Stimulated activated CD8-positive, alpha-beta memory T cell treated with anti-CD3 and anti-CD28 coated beads, Interleukin-2, amount 100 ng/mL, for 48 hours (primary cell): ENCODE measurements around the gene EIF3A.
A peak's percentile ranks its signal among the peaks of the same experiment; 100 is the strongest.
"Not testable (repeated sequence)": the region's sequence is repeated elsewhere in the genome, so short reads cannot be mapped to it uniquely, and the experiment has no call there.

Experiments
- DNase-seq, 2 donors: peaks; one replicate each; pipeline ENCODE4 v3.0.0-alpha.2; 2020; ENCODE audit warnings: low read depth in 2 of 2

Gene EIF3A

GRCh38 chr10:119080521-119081259, at the start of gene EIF3A:
TSS of gene EIF3A (minus strand) at chr10:119080817. CDS start at chr10:119080676, 141 bp downstream.
- DNase-seq: peak; percentile 89

- DNase-seq: no peak
These were observed 49.1 kb upstream of the EIF3A start for GRCh38 chr10:119129721-119130120.

- no peak for DNase-seq
These were observed 45.3 kb upstream of the EIF3A start for GRCh38 chr10:119125942-119126341.

GRCh38 chr10:119120875-119121274, 40.3 kb upstream of the EIF3A start:
- DNase-seq: no peak

- no peak for DNase-seq
These were observed 39.8 kb upstream of the EIF3A start for GRCh38 chr10:119120413-119120867.

- no peak for DNase-seq
These were observed 38.8 kb upstream of the EIF3A start for GRCh38 chr10:119119400-119119799.

GRCh38 chr10:119118231-119118630, 37.6 kb upstream of the EIF3A start:
- DNase-seq: no peak

- DNase-seq: no peak
These were observed 35.8 kb upstream of the EIF3A start for GRCh38 chr10:119116326-119116951.

- no peak for DNase-seq
These were observed 35.3 kb upstream of the EIF3A start for GRCh38 chr10:119115926-119116325.

GRCh38 chr10:119113751-119114732, 33.4 kb upstream of the EIF3A start:
- DNase-seq: no peak

- no peak for DNase-seq
These were observed 31.4 kb upstream of the EIF3A start for GRCh38 chr10:119112056-119112455.

GRCh38 chr10:119107771-119108170, 27.2 kb upstream of the EIF3A start:
- not testable (repeated sequence) for DNase-seq

GRCh38 chr10:119107106-119107505, 26.5 kb upstream of the EIF3A start:
- DNase-seq: not testable (repeated sequence)

- not testable (repeated sequence) for DNase-seq
These were observed 25.3 kb upstream of the EIF3A start for GRCh38 chr10:119105899-119106298.

GRCh38 chr10:119105155-119105554, 24.5 kb upstream of the EIF3A start:
- no peak for DNase-seq

- no peak for DNase-seq
These were observed 24.0 kb upstream of the EIF3A start for GRCh38 chr10:119104654-119105015.

GRCh38 chr10:119103903-119104653, 23.5 kb upstream of the EIF3A start, which contains the start of gene DENND10:
TSS of gene DENND10 (plus strand) at chr10:119104113. CDS start at chr10:119104143, 30 bp downstream.
- peak; percentile 63 to 69 for DNase-seq

GRCh38 chr10:119103241-119103902, 22.8 kb upstream of the EIF3A start:
- DNase-seq: no peak

GRCh38 chr10:119101366-119102098, 20.9 kb upstream of the EIF3A start:
- DNase-seq: no peak
